ENCODE measurements around the gene RASGRF1.

RASGRF1 gene

GRCh38 chr15:79067072-79067833 is 23.3 kb downstream of the RASGRF1 start:
- no peak for DNase-seq

- no peak for DNase-seq
These were observed 24.0 kb downstream of the RASGRF1 start for GRCh38 chr15:79066391-79067071.

- DNase-seq, result no peak
These were observed 24.7 kb downstream of the RASGRF1 start for GRCh38 chr15:79065706-79066376.

- DNase-seq, result no peak
These were observed 25.2 kb downstream of the RASGRF1 start for GRCh38 chr15:79065361-79065705.

- DNase-seq, result no peak
These were observed 26.1 kb downstream of the RASGRF1 start for GRCh38 chr15:79064496-79064895.

GRCh38 chr15:79060175-79060574 is 30.4 kb downstream of the RASGRF1 start:
- DNase-seq, result no peak

GRCh38 chr15:79059081-79059572 is 31.5 kb downstream of the RASGRF1 start:
- no peak for DNase-seq

- DNase-seq, result no peak
These were observed 32.2 kb downstream of the RASGRF1 start for GRCh38 chr15:79058260-79058850.

- no peak for DNase-seq
These were observed 33.5 kb downstream of the RASGRF1 start for GRCh38 chr15:79057050-79057449.

GRCh38 chr15:79054350-79054749 is 36.2 kb downstream of the RASGRF1 start:
- DNase-seq, result no peak

GRCh38 chr15:79053894-79054293 is 36.7 kb downstream of the RASGRF1 start:
- DNase-seq, result no peak

- DNase-seq, result no peak
These were observed 38.4 kb downstream of the RASGRF1 start for GRCh38 chr15:79051941-79052731.

- DNase-seq, result no peak
These were observed 39.6 kb downstream of the RASGRF1 start for GRCh38 chr15:79051029-79051428.

GRCh38 chr15:79050341-79050740 is 40.2 kb downstream of the RASGRF1 start:
- DNase-seq, result no peak

GRCh38 chr15:79049416-79049815 is 41.2 kb downstream of the RASGRF1 start:
- no peak for DNase-seq

GRCh38 chr15:79047676-79048439 is 42.7 kb downstream of the RASGRF1 start:
- DNase-seq, result no peak

GRCh38 chr15:79046691-79047404 is 43.7 kb downstream of the RASGRF1 start:
- DNase-seq, result no peak

GRCh38 chr15:79045041-79045440 is 45.5 kb downstream of the RASGRF1 start:
- DNase-seq, result no peak

- no peak for DNase-seq
These were observed 48.2 kb downstream of the RASGRF1 start for GRCh38 chr15:79042213-79042928.

GRCh38 chr15:79041601-79042168 is 48.9 kb downstream of the RASGRF1 start:
- DNase-seq, result no peak

Data from fibroblast of skin of scalp (primary cell).